Activated B cell treated with CpG ODN at 0.5 μM for 24 hours (primary cell): ENCODE results near the gene TRIM2. TPM values are rescaled to one million over a fixed set of nuclear protein-coding genes. Genes with fewer than 3 reads are reported as not detected.

Experiments used
- ATAC-seq: fragments of 200-7000 bp; cut with Tn5 transposase; one replicate; pipeline ENCODE4 v1.10.0; 2021; ENCODE audit warnings: low read depth, mild to moderate bottlenecking, moderate library complexity
- CTCF ChIA-PET: fragments of 350-600 bp; sonication (Branson Sonifier 250); formaldehyde crosslinking; loops from one replicate; lab custom pipeline; 2021; ENCODE audit warnings: antibody characterized with exemption; lab: Charles Lee
- POLR2A ChIA-PET: fragments of 350-600 bp; sonication (Branson Sonifier 250); formaldehyde crosslinking; loops from one replicate; lab custom pipeline; 2021; ENCODE audit warnings: antibody characterized with exemption; lab: Charles Lee
- DNase-seq: peaks from one replicate; pipeline ENCODE4 v3.0.0; 2022
- H3K27ac Mint-ChIP-seq: one replicate; pipeline ENCODE4 v1.8.0; 2020; ENCODE audit warnings: mixed read lengths
- H3K27me3 Mint-ChIP-seq: one replicate; pipeline ENCODE4 v1.8.0; 2021; ENCODE audit warnings: mixed read lengths
- H3K36me3 Mint-ChIP-seq: one replicate; pipeline ENCODE4 v1.8.0; 2021; ENCODE audit warnings: low read depth, mixed read lengths
- H3K4me1 Mint-ChIP-seq: one replicate; pipeline ENCODE4 v1.8.0; 2021; ENCODE audit warnings: mixed read lengths
- H3K4me3 Mint-ChIP-seq: one replicate; pipeline ENCODE4 v1.8.0; 2020; ENCODE audit warnings: mild to moderate bottlenecking, mixed read lengths
- H3K9me3 Mint-ChIP-seq: one replicate; pipeline ENCODE4 v1.8.0; 2020; ENCODE audit warnings: mixed read lengths
- intact Hi-C: fragments of 100-400 bp; cut with micrococcal nuclease; formaldehyde crosslinking; loops from one replicate; pipeline ENCODE4 v1.15.1; 2024
- total RNA-seq: library from RNA; stranded (reverse); gene quantifications from 2 replicates; pipeline ENCODE4 v1.2.3, GENCODE V29; 2022
- TF ChIP-seq, protein P1 (sequence below): fragments of 200-600 bp; IDR thresholded peaks from one replicate; pipeline ENCODE4 v1.8.0; 2022; ENCODE audit warnings: antibody characterized with exemption, mild to moderate bottlenecking

Gene TRIM2
- total RNA-seq, 1 donor from 2014 or later: 5.1 TPM

DNA sequence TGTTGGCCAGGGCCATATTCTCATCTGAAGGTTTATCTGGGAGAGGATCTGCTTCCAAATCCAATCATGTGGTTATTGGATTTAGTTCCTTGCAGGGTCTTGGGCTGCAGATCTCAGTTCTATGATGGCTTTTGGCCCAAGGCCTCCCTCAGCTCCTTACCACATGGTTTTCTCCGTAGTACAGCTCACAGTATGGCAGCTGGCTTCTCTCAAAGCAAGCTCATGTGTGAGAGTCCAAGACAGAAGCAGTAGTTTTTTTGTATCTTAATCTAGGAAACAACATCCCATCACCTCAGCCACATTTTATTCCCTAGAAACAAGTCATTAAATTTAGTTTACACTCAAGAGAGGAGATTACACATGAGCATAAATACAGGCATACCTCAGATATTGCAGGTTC is 164.8 kb downstream of the TRIM2 start:
- DNase-seq: no peak
- Mint-ChIP-seq H3K27me3 (no peaks in the 10 kb centered on the region), H3K4me3 (no peak overlapping the region), H3K9me3 (peaks cover 8% of the 10 kb centered on the region), H3K27ac (no peak overlapping the region), H3K4me1 (peaks cover 6% of the 10 kb centered on the region), H3K36me3 (peaks cover 4% of the 10 kb centered on the region)
- TF ChIP-seq, protein P1, sequence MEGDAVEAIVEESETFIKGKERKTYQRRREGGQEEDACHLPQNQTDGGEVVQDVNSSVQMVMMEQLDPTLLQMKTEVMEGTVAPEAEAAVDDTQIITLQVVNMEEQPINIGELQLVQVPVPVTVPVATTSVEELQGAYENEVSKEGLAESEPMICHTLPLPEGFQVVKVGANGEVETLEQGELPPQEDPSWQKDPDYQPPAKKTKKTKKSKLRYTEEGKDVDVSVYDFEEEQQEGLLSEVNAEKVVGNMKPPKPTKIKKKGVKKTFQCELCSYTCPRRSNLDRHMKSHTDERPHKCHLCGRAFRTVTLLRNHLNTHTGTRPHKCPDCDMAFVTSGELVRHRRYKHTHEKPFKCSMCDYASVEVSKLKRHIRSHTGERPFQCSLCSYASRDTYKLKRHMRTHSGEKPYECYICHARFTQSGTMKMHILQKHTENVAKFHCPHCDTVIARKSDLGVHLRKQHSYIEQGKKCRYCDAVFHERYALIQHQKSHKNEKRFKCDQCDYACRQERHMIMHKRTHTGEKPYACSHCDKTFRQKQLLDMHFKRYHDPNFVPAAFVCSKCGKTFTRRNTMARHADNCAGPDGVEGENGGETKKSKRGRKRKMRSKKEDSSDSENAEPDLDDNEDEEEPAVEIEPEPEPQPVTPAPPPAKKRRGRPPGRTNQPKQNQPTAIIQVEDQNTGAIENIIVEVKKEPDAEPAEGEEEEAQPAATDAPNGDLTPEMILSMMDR: no peak
- intact Hi-C loops: loop anchor here (5.0 kb wide), 1 partner anchor 38 kb away; no protein-coding TSS in a partner anchor
- no peak for ATAC-seq
- CTCF ChIA-PET: no interaction called here
- POLR2A ChIA-PET: no interaction called here

DNA sequence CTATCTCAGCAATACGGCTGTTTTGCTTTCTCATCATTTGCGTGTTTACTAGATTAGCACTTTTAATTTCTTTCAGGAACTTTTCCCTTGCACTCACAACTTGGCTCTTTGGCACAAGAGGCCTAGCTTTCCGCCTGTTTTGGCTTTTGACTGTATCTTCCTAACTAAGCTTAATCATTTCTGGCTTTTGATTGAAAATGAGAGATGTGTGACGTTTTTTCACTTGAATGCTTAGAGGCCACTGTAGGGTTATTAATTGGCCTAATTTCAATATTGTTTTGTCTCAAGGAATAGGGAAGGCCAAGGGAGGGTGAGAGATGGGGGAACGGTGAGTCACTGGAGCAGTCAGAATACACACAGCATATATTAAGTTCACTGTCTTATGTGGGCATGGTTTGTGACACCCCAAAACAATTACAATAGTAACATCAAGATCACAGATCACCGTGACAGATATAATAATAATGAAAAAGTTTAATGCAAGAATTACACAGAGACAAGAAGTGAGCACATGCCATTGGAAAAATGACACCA is 167.5 kb downstream of the TRIM2 start:
- ATAC-seq (no peak), DNase-seq (no peak)
- ChIA-PET POLR2A (no interaction called here), CTCF (no interaction called here)
- no peak overlapping the region for H3K4me3 Mint-ChIP-seq
- TF ChIP-seq, protein P1: no peak
- peaks cover 4% of the 10 kb centered on the region for H3K36me3 Mint-ChIP-seq
- peaks cover 6% of the 10 kb centered on the region for H3K9me3 Mint-ChIP-seq
- H3K27ac Mint-ChIP-seq: no peak overlapping the region
- H3K27me3 Mint-ChIP-seq: no peaks in the 10 kb centered on the region
- intact Hi-C loops: no loop called here
- H3K4me1 Mint-ChIP-seq: no peaks in the 10 kb centered on the region

DNA sequence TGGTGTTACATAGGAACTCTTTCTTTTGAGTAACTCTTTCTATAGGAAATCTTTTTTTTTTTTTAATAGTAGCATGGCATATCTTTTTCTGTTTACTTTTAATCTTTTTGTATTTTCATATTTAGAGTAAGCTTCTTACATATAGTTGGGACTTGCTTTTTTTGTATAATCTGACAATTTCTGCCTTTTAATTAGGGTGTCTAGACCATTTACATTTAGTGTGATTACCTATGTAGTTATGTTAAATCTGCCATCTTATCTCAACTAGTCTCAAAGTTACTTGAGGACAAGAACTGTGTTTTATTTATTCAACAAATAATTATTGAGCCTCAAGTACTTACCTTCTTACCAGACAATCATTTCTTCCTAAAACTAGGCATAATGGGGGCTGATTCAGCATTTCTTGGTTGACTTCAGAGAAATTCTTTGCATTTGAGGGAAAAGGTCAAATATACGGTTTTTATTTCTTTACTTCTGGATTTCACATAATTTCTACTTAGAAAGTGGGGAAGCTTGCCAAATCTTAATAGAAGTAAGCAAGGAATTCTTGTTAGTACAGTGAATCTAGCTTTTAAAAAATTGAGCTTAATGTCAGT is 168.8 kb downstream of the TRIM2 start:
- intact Hi-C loops: no loop called here
- ChIA-PET CTCF (no interaction called here), POLR2A (no interaction called here)
- TF ChIP-seq, protein P1: no peak
- Mint-ChIP-seq H3K4me3 (no peak overlapping the region), H3K4me1 (no peaks in the 10 kb centered on the region), H3K27ac (no peak overlapping the region), H3K36me3 (peaks cover 4% of the 10 kb centered on the region), H3K27me3 (no peaks in the 10 kb centered on the region), H3K9me3 (peaks cover 6% of the 10 kb centered on the region)
- no peak for ATAC-seq
- DNase-seq: no peak

DNA sequence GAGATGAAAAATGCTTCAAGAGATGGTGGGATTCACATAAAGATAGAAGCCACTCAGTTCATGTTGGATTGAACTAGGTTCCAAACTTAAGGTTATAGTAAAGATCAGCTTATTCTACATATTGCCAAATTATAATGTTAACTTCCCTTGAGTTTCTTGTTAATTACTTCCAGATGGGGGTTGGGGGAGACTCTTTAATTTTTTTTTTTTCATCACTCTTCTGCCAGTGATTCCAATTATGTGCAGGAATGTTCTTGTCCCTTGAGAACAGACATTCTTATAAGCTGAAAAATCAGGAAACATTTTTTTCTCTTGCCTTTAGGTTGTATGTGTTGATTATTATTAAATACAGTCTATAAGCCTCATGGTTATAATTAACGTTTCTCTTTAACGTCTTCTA is 170.2 kb downstream of the TRIM2 start:
- no peaks in the 10 kb centered on the region for H3K27me3 Mint-ChIP-seq
- peaks cover 6% of the 10 kb centered on the region for H3K9me3 Mint-ChIP-seq
- ATAC-seq (no peak), DNase-seq (no peak)
- peaks cover 4% of the 10 kb centered on the region for H3K36me3 Mint-ChIP-seq
- H3K4me1 Mint-ChIP-seq: peaks cover 6% of the 10 kb centered on the region
- ChIA-PET POLR2A (interaction anchor here (0.9 kb wide), 1 partner anchor 93 kb away, joined by 4 read pairs; no protein-coding TSS in a partner anchor), CTCF (no interaction called here)
- intact Hi-C loops: no loop called here
- no peak overlapping the region for H3K27ac Mint-ChIP-seq
- no peak overlapping the region for H3K4me3 Mint-ChIP-seq
- TF ChIP-seq, protein P1: no peak

DNA sequence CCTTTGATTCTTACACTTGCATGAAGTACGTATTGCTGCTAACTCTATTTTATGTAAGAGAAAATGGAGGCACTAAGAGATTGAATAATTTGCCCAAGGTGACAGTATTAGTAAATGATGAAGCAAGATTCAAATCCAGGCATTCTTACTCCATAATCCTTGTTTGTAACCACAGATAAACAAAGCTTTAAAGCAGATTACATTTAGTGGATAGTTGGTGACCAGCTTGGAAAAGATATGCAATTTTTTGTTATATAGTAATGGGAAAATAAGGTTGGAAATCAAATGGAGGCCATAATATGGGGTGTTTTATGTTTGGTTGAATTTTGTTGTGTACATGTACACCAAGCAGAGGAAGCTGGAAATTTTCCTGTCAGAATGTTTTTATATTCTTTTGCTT is 171.1 kb downstream of the TRIM2 start:
- no peak overlapping the region for H3K27ac Mint-ChIP-seq
- TF ChIP-seq, protein P1: no peak
- no peak for DNase-seq
- ChIA-PET CTCF (interaction anchor here (0.7 to 1.7 kb wide), 2 partner anchors 29 to 58 kb away, joined by 3 read pairs; no protein-coding TSS in a partner anchor), POLR2A (interaction anchor here (0.6 to 0.9 kb wide), 2 partner anchors 62 to 92 kb away, joined by 4 to 9 read pairs; no protein-coding TSS in a partner anchor)
- H3K4me1 Mint-ChIP-seq: peaks cover 10% of the 10 kb centered on the region
- ATAC-seq: no peak
- H3K4me3 Mint-ChIP-seq: no peak overlapping the region
- peaks cover 6% of the 10 kb centered on the region for H3K9me3 Mint-ChIP-seq
- peaks cover 4% of the 10 kb centered on the region for H3K36me3 Mint-ChIP-seq
- no peaks in the 10 kb centered on the region for H3K27me3 Mint-ChIP-seq
- intact Hi-C loops: no loop called here
